Measurements from ENCODE around the gene MUC15.

The MUC15 gene

DNA sequence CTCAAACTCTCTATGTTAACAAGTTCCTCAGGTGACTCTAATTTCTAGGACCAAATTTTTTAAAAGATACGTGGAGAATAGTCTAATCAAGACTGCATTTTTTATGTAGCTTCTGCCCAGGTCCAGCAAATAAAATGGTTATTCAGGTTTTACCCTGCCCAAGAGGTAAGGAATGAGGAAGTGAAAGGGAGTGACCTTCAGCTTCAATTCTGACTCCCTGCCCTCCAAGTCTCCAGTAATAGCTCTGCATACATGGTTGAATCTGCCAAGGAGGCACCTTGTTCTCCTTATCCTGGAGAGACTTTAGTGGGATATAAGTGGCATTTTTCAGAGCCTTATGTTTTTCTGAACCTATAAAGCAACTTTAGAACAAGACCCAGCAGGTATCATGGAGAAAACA is 15.5 kb downstream of the MUC15 start:
- no peak overlapping the region for H3K4me3 ChIP-seq (ENCODE audit: low read length, poor library complexity, severe bottlenecking)
- no peaks in the 10 kb centered on the region for H3K9me2 ChIP-seq (replicated peaks; ENCODE audit: low read depth, low read length)
- no peaks in the 10 kb centered on the region for H3K4me1 ChIP-seq (ENCODE audit: insufficient read depth, low read length, poor library complexity, severe bottlenecking)
- no peak overlapping the region for H3K4me2 ChIP-seq (ENCODE audit: low read depth, low read length, poor library complexity, severe bottlenecking)
- H3K79me2 ChIP-seq (ENCODE audit: insufficient read depth, low read length): no peaks in the 10 kb centered on the region
- H3F3A ChIP-seq (ENCODE audit: low read depth): no peaks in the 10 kb centered on the region
- H3K9me3 ChIP-seq (ENCODE audit: insufficient read depth, low read depth, low read length): no peaks in the 10 kb centered on the region
- H3K9ac ChIP-seq (ENCODE audit: low read depth, low read length, poor library complexity, severe bottlenecking): no peak overlapping the region
- no peaks in the 10 kb centered on the region for H3K36me3 ChIP-seq (ENCODE audit: insufficient read depth, low read length)
- H3K27me3 ChIP-seq (ENCODE audit: insufficient read depth, low read length, poor library complexity, severe bottlenecking): no peaks in the 10 kb centered on the region
- H4K20me1 ChIP-seq (ENCODE audit: insufficient read depth, low read length, poor library complexity, severe bottlenecking): no peaks in the 10 kb centered on the region
- no peak overlapping the region for H2AFZ ChIP-seq (ENCODE audit: low read length)
- no peak for TF ChIP-seq EZH2phosphoT487 (IDR thresholded peaks at IDR 0.05; ENCODE audit: borderline replicate concordance)
- TF ChIP-seq, protein P1, sequence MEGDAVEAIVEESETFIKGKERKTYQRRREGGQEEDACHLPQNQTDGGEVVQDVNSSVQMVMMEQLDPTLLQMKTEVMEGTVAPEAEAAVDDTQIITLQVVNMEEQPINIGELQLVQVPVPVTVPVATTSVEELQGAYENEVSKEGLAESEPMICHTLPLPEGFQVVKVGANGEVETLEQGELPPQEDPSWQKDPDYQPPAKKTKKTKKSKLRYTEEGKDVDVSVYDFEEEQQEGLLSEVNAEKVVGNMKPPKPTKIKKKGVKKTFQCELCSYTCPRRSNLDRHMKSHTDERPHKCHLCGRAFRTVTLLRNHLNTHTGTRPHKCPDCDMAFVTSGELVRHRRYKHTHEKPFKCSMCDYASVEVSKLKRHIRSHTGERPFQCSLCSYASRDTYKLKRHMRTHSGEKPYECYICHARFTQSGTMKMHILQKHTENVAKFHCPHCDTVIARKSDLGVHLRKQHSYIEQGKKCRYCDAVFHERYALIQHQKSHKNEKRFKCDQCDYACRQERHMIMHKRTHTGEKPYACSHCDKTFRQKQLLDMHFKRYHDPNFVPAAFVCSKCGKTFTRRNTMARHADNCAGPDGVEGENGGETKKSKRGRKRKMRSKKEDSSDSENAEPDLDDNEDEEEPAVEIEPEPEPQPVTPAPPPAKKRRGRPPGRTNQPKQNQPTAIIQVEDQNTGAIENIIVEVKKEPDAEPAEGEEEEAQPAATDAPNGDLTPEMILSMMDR (conservative IDR thresholded peaks at IDR 0.05; ENCODE audit: low read length): no peak

DNA sequence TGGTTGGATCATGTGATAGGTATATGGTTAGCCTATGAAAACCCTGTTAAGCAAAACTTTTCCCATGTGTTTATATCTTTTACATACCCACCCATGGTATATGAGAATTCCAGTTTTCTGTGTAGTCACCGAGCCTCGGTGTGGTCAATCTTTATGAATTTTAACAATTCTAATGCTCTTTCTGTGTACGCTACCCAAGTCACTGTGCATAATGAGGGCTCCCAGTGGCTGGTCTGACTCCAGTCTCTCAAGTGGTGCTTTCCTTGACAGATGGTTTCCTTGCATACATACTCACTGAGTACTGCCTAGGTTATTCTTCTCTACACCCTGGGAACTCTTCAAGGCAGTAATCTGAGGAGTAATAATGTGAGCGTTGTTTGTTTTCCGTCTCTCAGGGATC is 17.6 kb downstream of the MUC15 start:
- Histone ChIP-seq H3F3A (ENCODE audit: low read depth) (no peaks in the 10 kb centered on the region), H3K79me2 (ENCODE audit: insufficient read depth, low read length) (no peaks in the 10 kb centered on the region), H3K4me2 (ENCODE audit: low read depth, low read length, poor library complexity, severe bottlenecking) (no peak overlapping the region), H3K4me3 (ENCODE audit: low read length, poor library complexity, severe bottlenecking) (no peak overlapping the region), H3K36me3 (ENCODE audit: insufficient read depth, low read length) (no peaks in the 10 kb centered on the region), H3K9me3 (ENCODE audit: insufficient read depth, low read depth, low read length) (no peaks in the 10 kb centered on the region), H3K9me2 (replicated peaks; ENCODE audit: low read depth, low read length) (no peaks in the 10 kb centered on the region), H3K4me1 (ENCODE audit: insufficient read depth, low read length, poor library complexity, severe bottlenecking) (no peaks in the 10 kb centered on the region), H3K9ac (ENCODE audit: low read depth, low read length, poor library complexity, severe bottlenecking) (no peak overlapping the region), H3K27me3 (ENCODE audit: insufficient read depth, low read length, poor library complexity, severe bottlenecking) (no peaks in the 10 kb centered on the region), H2AFZ (ENCODE audit: low read length) (no peak overlapping the region), H4K20me1 (ENCODE audit: insufficient read depth, low read length, poor library complexity, severe bottlenecking) (no peaks in the 10 kb centered on the region)
- no peak for TF ChIP-seq EZH2phosphoT487 (IDR thresholded peaks at IDR 0.05; ENCODE audit: borderline replicate concordance)
- TF ChIP-seq, protein P1 (conservative IDR thresholded peaks at IDR 0.05; ENCODE audit: low read length): no peak

DNA sequence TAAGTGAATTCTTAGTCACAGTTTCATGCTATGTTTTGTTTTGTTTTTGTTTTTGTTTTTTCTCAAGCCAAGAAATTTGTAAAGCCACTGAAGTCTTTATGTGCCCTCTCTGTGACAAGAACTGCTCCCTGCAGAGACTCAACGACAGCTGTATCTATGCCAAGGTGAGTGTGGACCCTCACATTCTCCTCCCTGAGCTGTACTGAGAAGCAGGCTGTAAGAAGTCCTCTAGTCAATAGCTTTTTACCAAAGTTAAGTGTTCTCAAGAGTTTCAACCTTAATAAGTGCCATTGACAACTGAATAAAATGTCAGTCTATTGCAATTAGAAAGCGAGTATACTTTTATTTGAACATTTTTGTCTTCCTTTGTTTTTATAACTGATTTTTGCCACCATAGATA is 18.9 kb downstream of the MUC15 start:
- Histone ChIP-seq H3K4me2 (ENCODE audit: low read depth, low read length, poor library complexity, severe bottlenecking) (no peak overlapping the region), H3K9me2 (replicated peaks; ENCODE audit: low read depth, low read length) (no peaks in the 10 kb centered on the region), H3K79me2 (ENCODE audit: insufficient read depth, low read length) (no peaks in the 10 kb centered on the region), H3F3A (ENCODE audit: low read depth) (no peaks in the 10 kb centered on the region), H3K9me3 (ENCODE audit: insufficient read depth, low read depth, low read length) (no peaks in the 10 kb centered on the region), H3K36me3 (ENCODE audit: insufficient read depth, low read length) (no peaks in the 10 kb centered on the region), H3K9ac (ENCODE audit: low read depth, low read length, poor library complexity, severe bottlenecking) (no peak overlapping the region), H3K4me3 (ENCODE audit: low read length, poor library complexity, severe bottlenecking) (no peak overlapping the region), H3K4me1 (ENCODE audit: insufficient read depth, low read length, poor library complexity, severe bottlenecking) (no peaks in the 10 kb centered on the region), H2AFZ (ENCODE audit: low read length) (no peak overlapping the region), H3K27me3 (ENCODE audit: insufficient read depth, low read length, poor library complexity, severe bottlenecking) (no peaks in the 10 kb centered on the region), H4K20me1 (ENCODE audit: insufficient read depth, low read length, poor library complexity, severe bottlenecking) (no peaks in the 10 kb centered on the region)
- no peak for TF ChIP-seq EZH2phosphoT487 (IDR thresholded peaks at IDR 0.05; ENCODE audit: borderline replicate concordance)
- TF ChIP-seq, protein P1 (conservative IDR thresholded peaks at IDR 0.05; ENCODE audit: low read length): no peak

Measured in Loucy (cell line).